ENCODE data around the gene HRH3.

Gene HRH3

GRCh38 chr20:62174021-62174804 lies 45.9 kb downstream of the HRH3 start:
- no peak for DNase-seq

DNA sequence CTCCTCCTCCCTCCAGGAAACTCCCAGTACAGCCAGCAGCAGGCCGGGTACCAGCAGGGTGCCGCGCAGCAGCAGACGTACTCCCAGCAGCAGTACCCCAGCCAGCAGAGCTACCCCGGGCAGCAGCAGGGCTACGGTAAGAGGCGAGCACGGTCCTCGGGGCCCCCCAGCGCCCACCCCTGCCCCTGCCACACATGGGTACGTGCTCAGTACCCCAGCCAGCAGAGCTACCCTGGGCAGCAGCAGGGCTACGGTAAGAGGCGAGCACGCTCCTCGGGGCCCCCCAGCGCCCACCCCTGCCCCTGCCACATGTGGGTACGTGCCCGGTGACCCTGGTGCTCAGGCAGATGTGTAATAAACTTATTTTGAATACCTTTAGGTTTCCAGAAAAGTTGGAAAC lies 47.4 kb downstream of the HRH3 start:
- no peak for DNase-seq

- no peak for DNase-seq
Measured at GRCh38 chr20:62171245-62171644, 48.8 kb downstream of the HRH3 start.

GRCh38 chr20:62170536-62170935 lies 49.5 kb downstream of the HRH3 start:
- DNase-seq, result no peak

GRCh38 chr20:62168890-62169435 lies 51.1 kb downstream of the HRH3 start:
- no peak for DNase-seq

GRCh38 chr20:62168061-62168460 lies 52.0 kb downstream of the HRH3 start:
- no peak for DNase-seq

- DNase-seq, result no peak
Measured at GRCh38 chr20:62167474-62167873, 52.6 kb downstream of the HRH3 start.

GRCh38 chr20:62165762-62166399 lies 54.2 kb downstream of the HRH3 start:
- no peak for DNase-seq
